Astrocyte of the cerebellum (primary cell): Measurements from ENCODE around the gene ETFDH.

Experiments
- DNase-seq: peaks from one replicate; pipeline ENCODE4 v3.0.0-alpha.2; 2011; ENCODE audit warnings: low read depth
- H3K4me3 ChIP-seq: 2 replicates; pipeline ENCODE4 v1.5.1; 2011; ENCODE audit warnings: mild to moderate bottlenecking, low read depth, low read length, moderate library complexity
- CTCF ChIP-seq: IDR thresholded peaks from 2 replicates; pipeline ENCODE4 v1.5.1; 2012; ENCODE audit warnings: low read length, low read depth, moderate library complexity, mild to moderate bottlenecking; ENCODE audit errors: missing control alignments
- in situ Hi-C: cut with HindIII; loops from 2 replicates; pipeline ENCODE4 v1.10.0; 2017; ENCODE audit warnings: low sequenced_read_pairs

ETFDH gene

GRCh38 chr4:158664806-158665205, 7.3 kb upstream of the ETFDH start:
- DNase-seq: no peak
- in situ Hi-C loops: no loop called here
- TF ChIP-seq CTCF: no peak
- no peak overlapping the region for H3K4me3 ChIP-seq

- TF ChIP-seq CTCF: no peak
- no peak overlapping the region for H3K4me3 ChIP-seq
- in situ Hi-C loops: no loop called here
- no peak for DNase-seq
Measured at GRCh38 chr4:158666892-158667291, 5.2 kb upstream of the ETFDH start.

- no peak overlapping the region for H3K4me3 ChIP-seq
- in situ Hi-C loops: no loop called here
- TF ChIP-seq CTCF: peak; percentile 70
- DNase-seq: no peak
Measured at GRCh38 chr4:158667651-158668198, 4.4 kb upstream of the ETFDH start.

GRCh38 chr4:158669310-158669709, 2.8 kb upstream of the ETFDH start:
- in situ Hi-C loops: no loop called here
- no peak for DNase-seq
- no peak for TF ChIP-seq CTCF
- no peak overlapping the region for H3K4me3 ChIP-seq

- peak; percentile 76 for DNase-seq
- peak overlapping the region; percentile 93 for H3K4me3 ChIP-seq
- in situ Hi-C loops: no loop called here
- no peak for TF ChIP-seq CTCF
Measured at GRCh38 chr4:158670975-158671664, 976 bp upstream of the ETFDH start.

- DNase-seq: no peak
- in situ Hi-C loops: no loop called here
- H3K4me3 ChIP-seq: peak within 1 kb of the TSS; percentile 93
- TF ChIP-seq CTCF: no peak
Measured at GRCh38 chr4:158671665-158671914, 506 bp upstream of the ETFDH start, which contains the start of gene C4orf46. Gene C4orf46, minus strand, starts transcription at chr4:158671887. Its CDS starts 86 bp downstream, at chr4:158671801.

GRCh38 chr4:158673633-158674032, 1.5 kb downstream of the ETFDH start:
- no peak overlapping the region for H3K4me3 ChIP-seq
- no peak for TF ChIP-seq CTCF
- in situ Hi-C loops: no loop called here
- DNase-seq: no peak
